Calu3 (cell line): Measurements from ENCODE around the gene PRR18. TPM values are rescaled to one million over a fixed set of nuclear protein-coding genes. Genes with fewer than 3 reads are reported as not detected.

Experiments used
- BruUV-seq: library from RNA; stranded (reverse); fragments of 400-500 nt; replicated peaks from 2 replicates; lab custom pipeline; 2021; lab: Mats Ljungman, UMichigan
- CTCF ChIA-PET: fragments of 300-600 bp; sonication (Branson Sonifier 250); formaldehyde crosslinking; loops from one replicate; lab custom pipeline; 2022; ENCODE audit warnings: antibody characterized with exemption; lab: Charles Lee
- DNase-seq: peaks from one replicate; pipeline ENCODE4 v3.0.0; 2022
- H3K27ac Mint-ChIP-seq: one replicate; pipeline ENCODE4 v1.8.0; 2022; ENCODE audit warnings: mixed read lengths; ENCODE audit not compliant: unreplicated experiment
- H3K27me3 Mint-ChIP-seq: one replicate; pipeline ENCODE4 v1.8.0; 2022; ENCODE audit warnings: mixed read lengths; ENCODE audit not compliant: unreplicated experiment
- H3K36me3 Mint-ChIP-seq: one replicate; pipeline ENCODE4 v1.8.0; 2022; ENCODE audit warnings: mild to moderate bottlenecking, moderate library complexity, mixed read lengths; ENCODE audit not compliant: insufficient read depth, unreplicated experiment
- H3K4me1 Mint-ChIP-seq: one replicate; pipeline ENCODE4 v1.8.0; 2022; ENCODE audit warnings: mild to moderate bottlenecking, low read depth, mixed read lengths; ENCODE audit not compliant: unreplicated experiment
- H3K4me3 Mint-ChIP-seq: one replicate; pipeline ENCODE4 v1.8.0; 2022; ENCODE audit warnings: mild to moderate bottlenecking, low read depth, moderate library complexity, mixed read lengths; ENCODE audit not compliant: unreplicated experiment
- H3K9me3 Mint-ChIP-seq: one replicate; pipeline ENCODE4 v1.8.0; 2022; ENCODE audit warnings: low read depth, mixed read lengths; ENCODE audit not compliant: unreplicated experiment
- intact Hi-C: fragments of 100-400 bp; cut with micrococcal nuclease; formaldehyde crosslinking; loops from one replicate; pipeline ENCODE4 v1.10.0; 2022; ENCODE audit not compliant: unreplicated experiment
- total RNA-seq: library from RNA; stranded (reverse); gene quantifications from 2 replicates; pipeline ENCODE4 v1.2.3, GENCODE V29; 2022
- TF ChIP-seq, protein P1 (sequence below): fragments of 200-600 bp; IDR thresholded peaks from one replicate; pipeline ENCODE4 v1.8.0; 2022; ENCODE audit warnings: antibody characterized with exemption; ENCODE audit not compliant: unreplicated experiment

The PRR18 gene
- total RNA-seq, 1 experiment from 2014 or later: 0.19 TPM

DNA sequence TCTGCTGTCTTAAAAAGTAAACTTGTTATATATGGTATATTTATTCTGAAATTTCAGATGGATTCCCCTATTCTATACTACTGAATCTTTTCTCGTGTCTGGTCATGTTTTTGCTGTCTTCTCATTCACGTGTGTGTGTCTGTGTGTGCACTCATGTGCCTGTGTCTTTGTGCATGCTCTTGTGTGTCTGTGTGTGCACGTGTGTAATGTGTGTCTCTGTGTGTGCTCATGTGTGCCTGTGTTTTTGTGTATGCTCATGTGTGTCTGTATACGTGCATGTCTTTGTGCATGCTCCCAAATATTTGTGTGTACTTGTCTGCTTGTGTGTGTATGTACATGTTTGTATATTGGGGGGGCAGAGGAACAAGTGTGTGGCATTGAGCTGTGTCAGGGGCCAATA, 34.0 kb downstream of the PRR18 start:
- intact Hi-C loops: loop anchor here (10.0 kb wide), 1 partner anchor 351 kb away; the partner anchor contains the start of gene RPS6KA2
- no peak overlapping the region for H3K27ac Mint-ChIP-seq
- H3K36me3 Mint-ChIP-seq: peaks cover 4% of the 10 kb centered on the region
- BruUV-seq: no TSS peak
- CTCF ChIA-PET: no interaction called here
- DNase-seq: no peak
- TF ChIP-seq, protein P1, sequence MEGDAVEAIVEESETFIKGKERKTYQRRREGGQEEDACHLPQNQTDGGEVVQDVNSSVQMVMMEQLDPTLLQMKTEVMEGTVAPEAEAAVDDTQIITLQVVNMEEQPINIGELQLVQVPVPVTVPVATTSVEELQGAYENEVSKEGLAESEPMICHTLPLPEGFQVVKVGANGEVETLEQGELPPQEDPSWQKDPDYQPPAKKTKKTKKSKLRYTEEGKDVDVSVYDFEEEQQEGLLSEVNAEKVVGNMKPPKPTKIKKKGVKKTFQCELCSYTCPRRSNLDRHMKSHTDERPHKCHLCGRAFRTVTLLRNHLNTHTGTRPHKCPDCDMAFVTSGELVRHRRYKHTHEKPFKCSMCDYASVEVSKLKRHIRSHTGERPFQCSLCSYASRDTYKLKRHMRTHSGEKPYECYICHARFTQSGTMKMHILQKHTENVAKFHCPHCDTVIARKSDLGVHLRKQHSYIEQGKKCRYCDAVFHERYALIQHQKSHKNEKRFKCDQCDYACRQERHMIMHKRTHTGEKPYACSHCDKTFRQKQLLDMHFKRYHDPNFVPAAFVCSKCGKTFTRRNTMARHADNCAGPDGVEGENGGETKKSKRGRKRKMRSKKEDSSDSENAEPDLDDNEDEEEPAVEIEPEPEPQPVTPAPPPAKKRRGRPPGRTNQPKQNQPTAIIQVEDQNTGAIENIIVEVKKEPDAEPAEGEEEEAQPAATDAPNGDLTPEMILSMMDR: no peak
- peaks cover 25% of the 10 kb centered on the region for H3K27me3 Mint-ChIP-seq
- peaks cover 10% of the 10 kb centered on the region for H3K4me1 Mint-ChIP-seq
- H3K4me3 Mint-ChIP-seq: no peak overlapping the region
- no peaks in the 10 kb centered on the region for H3K9me3 Mint-ChIP-seq

DNA sequence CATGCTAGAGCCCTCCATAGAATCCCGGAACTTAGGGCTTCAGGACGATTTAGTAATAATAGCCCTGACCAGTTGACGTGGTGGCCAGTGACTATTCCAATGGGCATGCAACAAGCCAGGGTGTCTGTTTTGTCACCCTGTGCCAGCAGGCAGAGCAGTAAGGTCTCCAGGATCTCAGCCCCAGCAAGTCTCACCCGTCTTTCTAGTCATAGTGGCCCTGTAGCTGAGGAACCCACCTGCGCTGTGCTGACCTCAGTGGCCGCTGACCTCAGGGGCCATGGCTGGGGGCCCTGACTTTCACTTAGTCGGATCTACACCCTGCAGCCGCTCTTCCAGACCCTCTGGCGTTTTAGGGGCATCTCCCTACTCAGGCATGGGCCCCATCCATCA, 36.8 kb downstream of the PRR18 start:
- TF ChIP-seq, protein P1: no peak
- CTCF ChIA-PET: no interaction called here

DNA sequence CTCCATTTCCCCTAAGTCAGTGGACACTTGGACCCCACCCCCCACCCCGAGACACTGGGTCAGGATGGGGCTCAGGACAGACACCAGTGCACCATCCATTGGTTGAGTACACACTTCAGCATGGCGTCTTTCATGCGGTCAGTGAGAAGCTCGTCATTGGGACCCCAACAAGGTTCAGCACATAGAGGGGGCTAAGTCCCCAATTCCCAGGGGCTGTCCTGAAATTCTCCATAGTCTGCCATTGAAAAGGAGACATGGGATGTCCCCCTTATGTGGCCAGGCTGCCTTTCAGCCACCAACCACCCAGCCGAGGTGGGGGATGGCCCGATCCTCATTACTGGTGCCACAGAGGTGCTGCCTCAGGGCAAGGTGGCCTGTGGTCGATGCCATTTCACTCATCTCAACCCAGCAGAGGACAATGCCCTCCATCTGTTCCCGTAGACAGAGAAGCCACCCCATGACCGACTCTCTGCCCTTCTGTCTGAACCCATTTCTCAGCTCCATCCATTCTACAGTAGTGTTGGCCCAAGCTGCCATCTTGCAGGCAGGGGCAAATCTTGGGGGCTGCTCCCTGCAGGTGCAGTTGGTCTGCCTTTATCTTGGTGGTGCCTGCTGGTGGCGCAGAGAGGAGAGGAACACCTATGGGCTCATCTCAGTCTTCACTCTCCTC, 37.4 kb downstream of the PRR18 start:
- intact Hi-C loops: loop anchor here (10.0 kb wide), 1 partner anchor 354 kb away; the partner anchor contains the start of gene RPS6KA2
- Mint-ChIP-seq H3K4me1 (peaks cover 4% of the 10 kb centered on the region), H3K27ac (no peak overlapping the region), H3K9me3 (no peaks in the 10 kb centered on the region), H3K36me3 (peaks cover 4% of the 10 kb centered on the region), H3K27me3 (peaks cover 13% of the 10 kb centered on the region), H3K4me3 (no peak overlapping the region)
- TF ChIP-seq, protein P1: no peak
- CTCF ChIA-PET: no interaction called here
- no TSS peak for BruUV-seq
- DNase-seq: no peak

More for the DNA sequence above, 36.8 kb downstream of the PRR18 start:
- Mint-ChIP-seq H3K27ac (no peak overlapping the region), H3K27me3 (peaks cover 13% of the 10 kb centered on the region), H3K4me1 (peaks cover 10% of the 10 kb centered on the region), H3K36me3 (peaks cover 4% of the 10 kb centered on the region), H3K9me3 (no peaks in the 10 kb centered on the region), H3K4me3 (no peak overlapping the region)
- DNase-seq: no peak
- BruUV-seq: no TSS peak
- intact Hi-C loops: loop anchor here (10.0 kb wide), 1 partner anchor 353 kb away; the partner anchor contains the start of gene RPS6KA2

DNA sequence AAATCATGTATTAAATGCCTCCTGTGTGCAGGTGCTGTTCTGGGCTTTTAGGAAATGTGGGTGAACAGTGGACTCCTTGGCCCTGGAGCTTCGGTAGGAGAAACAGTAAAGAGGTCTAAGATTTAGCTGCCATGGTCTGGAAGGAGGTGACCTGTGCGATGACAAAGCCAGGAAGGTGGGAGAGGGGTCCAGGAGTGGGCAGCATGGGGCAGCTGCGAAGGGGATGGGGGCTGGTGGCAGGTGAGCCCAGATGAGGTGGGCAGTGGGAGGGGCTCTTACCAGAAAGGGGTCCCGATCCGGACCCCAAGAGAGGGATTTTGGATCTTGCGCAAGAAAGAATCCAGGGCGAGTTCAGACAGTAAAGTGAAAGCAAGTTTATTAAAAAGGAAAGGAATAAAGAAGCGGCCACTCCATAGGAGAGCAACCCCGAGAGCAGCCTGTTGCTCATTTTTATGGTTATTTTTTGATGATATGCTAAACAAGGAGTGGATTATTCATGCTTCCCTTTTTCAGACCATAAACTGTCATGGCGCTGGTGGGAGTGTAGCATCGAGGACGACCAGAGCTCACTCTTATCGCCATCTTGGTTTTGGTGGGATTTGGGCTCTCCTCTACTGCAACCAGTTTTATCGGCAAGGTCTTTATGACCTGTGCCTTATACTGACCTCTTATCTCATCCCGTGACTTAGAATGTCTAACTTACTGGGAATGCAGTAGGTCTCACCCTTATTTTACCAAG, 38.7 kb downstream of the PRR18 start:
- H3K36me3 Mint-ChIP-seq: peaks cover 4% of the 10 kb centered on the region
- H3K4me3 Mint-ChIP-seq: no peak overlapping the region
- no peaks in the 10 kb centered on the region for H3K4me1 Mint-ChIP-seq
- intact Hi-C loops: loop anchor here (10.0 kb wide), 1 partner anchor 355 kb away; the partner anchor contains the start of gene RPS6KA2
- H3K9me3 Mint-ChIP-seq: no peaks in the 10 kb centered on the region
- BruUV-seq: no TSS peak
- TF ChIP-seq, protein P1: no peak
- H3K27me3 Mint-ChIP-seq: peaks cover 9% of the 10 kb centered on the region
- no peak for DNase-seq
- CTCF ChIA-PET: no interaction called here
- H3K27ac Mint-ChIP-seq: no peak overlapping the region
